IMR-90 (cell line): ENCODE results near the gene ADM2.

Source experiments
- MAZ ChIP-seq: IDR thresholded peaks from 2 replicates; pipeline ENCODE4 v1.6.1; 2012; ENCODE audit warnings: low read depth, mild to moderate bottlenecking, low read length, improper control_type of control experiment, moderate library complexity, borderline replicate concordance
- POLR2A ChIP-seq: IDR thresholded peaks from 2 replicates; pipeline ENCODE4 v1.6.1; 2012; ENCODE audit warnings: mild to moderate bottlenecking, low read depth, low read length
- RAD21 ChIP-seq: IDR thresholded peaks from 2 replicates; pipeline ENCODE4 v1.6.1; 2012; ENCODE audit warnings: low read length, improper control_type of control experiment
- SMC3 ChIP-seq: fragments of 150-350 bp; IDR thresholded peaks from 2 replicates; pipeline ENCODE4 v1.6.1; 2016; ENCODE audit warnings: low read depth, mild to moderate bottlenecking, antibody characterized with exemption, low read length, moderate library complexity
- TF ChIP-seq, protein P1 (sequence below): conservative IDR thresholded peaks from 2 replicates; pipeline ENCODE4 v1.5.1; 2012; ENCODE audit warnings: mild to moderate bottlenecking, low read depth, low read length, improper control_type of control experiment

DNA sequence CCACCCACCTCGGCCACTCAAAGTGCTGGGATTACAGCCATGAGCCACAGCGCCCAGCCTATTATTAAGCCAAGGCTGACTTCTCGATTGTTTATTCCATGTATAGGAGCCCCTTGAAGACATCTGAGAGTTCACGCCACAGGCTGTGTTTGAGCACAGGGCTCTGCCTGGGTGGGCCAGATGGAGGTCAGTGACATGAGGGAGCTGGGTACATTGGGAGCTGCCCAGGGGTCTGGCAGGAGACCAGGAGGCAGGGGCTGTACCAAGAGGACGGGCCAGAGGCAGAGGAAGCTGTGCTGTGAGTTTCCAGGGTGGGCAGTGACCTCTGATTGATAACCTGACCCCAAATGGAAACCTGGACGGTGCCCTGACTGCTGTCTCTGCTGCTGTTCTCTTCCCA is 20.8 kb downstream of the ADM2 start:
- TF ChIP-seq MAZ (no peak), SMC3 (no peak), RAD21 (no peak), POLR2A (no peak)
- TF ChIP-seq, protein P1, sequence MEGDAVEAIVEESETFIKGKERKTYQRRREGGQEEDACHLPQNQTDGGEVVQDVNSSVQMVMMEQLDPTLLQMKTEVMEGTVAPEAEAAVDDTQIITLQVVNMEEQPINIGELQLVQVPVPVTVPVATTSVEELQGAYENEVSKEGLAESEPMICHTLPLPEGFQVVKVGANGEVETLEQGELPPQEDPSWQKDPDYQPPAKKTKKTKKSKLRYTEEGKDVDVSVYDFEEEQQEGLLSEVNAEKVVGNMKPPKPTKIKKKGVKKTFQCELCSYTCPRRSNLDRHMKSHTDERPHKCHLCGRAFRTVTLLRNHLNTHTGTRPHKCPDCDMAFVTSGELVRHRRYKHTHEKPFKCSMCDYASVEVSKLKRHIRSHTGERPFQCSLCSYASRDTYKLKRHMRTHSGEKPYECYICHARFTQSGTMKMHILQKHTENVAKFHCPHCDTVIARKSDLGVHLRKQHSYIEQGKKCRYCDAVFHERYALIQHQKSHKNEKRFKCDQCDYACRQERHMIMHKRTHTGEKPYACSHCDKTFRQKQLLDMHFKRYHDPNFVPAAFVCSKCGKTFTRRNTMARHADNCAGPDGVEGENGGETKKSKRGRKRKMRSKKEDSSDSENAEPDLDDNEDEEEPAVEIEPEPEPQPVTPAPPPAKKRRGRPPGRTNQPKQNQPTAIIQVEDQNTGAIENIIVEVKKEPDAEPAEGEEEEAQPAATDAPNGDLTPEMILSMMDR: no peak
